GM13976 (cell line): ENCODE measurements around the gene THAP7.
"Not testable (repeated sequence)": the region's sequence is repeated elsewhere in the genome, so short reads cannot be mapped to it uniquely, and the experiment has no call there.

Experiments
- DNase-seq: peaks from one replicate; pipeline ENCODE4 v3.0.0; 2012; ENCODE audit warnings: low spot score
- CTCF ChIP-seq: IDR thresholded peaks from 2 replicates; pipeline ENCODE4 v1.5.1; 2012; ENCODE audit warnings: borderline replicate concordance, mild to moderate bottlenecking; ENCODE audit not compliant: insufficient read depth; ENCODE audit errors: extremely low read depth, missing control alignments, control extremely low read depth
- in situ Hi-C: fragments of 300-500 bp; cut with MboI; formaldehyde crosslinking; loops from one replicate; pipeline ENCODE4 v1.12.0; 2022; ENCODE audit warnings: low sequenced_read_pairs, mixed read lengths, inconsistent platforms; ENCODE audit not compliant: unreplicated experiment

THAP7 gene, protein sequence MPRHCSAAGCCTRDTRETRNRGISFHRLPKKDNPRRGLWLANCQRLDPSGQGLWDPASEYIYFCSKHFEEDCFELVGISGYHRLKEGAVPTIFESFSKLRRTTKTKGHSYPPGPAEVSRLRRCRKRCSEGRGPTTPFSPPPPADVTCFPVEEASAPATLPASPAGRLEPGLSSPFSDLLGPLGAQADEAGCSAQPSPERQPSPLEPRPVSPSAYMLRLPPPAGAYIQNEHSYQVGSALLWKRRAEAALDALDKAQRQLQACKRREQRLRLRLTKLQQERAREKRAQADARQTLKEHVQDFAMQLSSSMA

GRCh38 chr22:21001601-21002325, at the start of gene THAP7:
Gene THAP7 (minus strand): TSS chr22:21002118. CDS start chr22:21001911, 207 bp downstream.
- DNase-seq: peak; percentile 98
- TF ChIP-seq CTCF: no peak
- in situ Hi-C loops: no loop called here

DNA sequence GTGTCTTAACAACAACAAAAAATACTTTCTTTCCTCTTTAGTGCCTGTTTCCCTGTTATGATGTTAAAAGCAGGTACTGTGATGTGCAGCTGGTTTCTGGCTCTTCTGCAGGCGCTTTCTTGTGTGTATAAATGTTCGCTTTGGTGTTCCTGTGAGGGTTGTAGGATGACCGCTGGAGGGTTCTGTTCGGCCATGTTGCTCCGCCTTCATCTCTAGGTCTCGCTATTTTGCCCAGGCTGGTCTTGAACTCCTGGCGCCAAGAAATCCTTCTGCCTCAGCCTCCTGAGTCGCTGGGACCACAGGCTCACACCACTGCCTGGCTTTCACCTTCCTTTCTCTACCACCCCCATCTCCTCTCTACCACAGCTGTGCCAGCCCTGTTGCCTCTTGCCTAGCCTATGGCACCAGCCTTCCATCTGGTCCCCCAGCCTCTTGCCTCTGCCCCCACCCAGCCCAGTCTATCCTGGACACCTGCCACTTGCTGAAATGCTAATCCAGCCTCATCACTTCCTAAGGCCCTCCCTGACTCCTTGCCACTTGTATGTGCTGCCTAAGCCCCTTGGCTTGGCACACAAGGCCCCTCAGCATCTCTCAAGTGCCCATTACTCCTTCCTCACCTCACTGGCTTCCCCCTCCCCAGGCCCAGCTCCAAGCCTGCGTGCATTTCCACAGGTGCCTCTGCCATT, 49.4 kb upstream of the THAP7 start:
- TF ChIP-seq CTCF: no peak
- peak; percentile 18 for DNase-seq
- in situ Hi-C loops: no loop called here

DNA sequence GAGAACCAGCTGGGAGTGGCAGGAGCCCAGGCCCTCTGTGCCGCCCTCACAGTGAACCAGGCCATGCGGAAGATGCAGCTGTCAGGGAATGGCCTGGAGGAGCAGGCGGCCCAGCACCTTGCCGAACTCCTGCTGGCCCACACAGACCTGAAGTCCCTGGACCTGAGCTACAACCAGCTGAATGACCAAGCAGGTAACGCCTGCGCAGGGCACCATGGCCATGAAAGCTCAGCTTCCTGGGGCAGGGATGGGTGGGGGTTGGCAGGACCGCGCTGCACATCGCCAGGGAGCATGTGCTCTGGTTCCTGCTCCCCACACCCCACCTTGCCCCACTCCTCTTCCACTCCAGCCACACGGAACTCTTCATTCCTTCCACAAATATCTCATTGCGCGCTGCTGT, 47.0 kb upstream of the THAP7 start:
- in situ Hi-C loops, DNase-seq: not testable (repeated sequence)

- DNase-seq, in situ Hi-C loops: not testable (repeated sequence)
Measured at GRCh38 chr22:21048448-21048847, 46.5 kb upstream of the THAP7 start.

DNA sequence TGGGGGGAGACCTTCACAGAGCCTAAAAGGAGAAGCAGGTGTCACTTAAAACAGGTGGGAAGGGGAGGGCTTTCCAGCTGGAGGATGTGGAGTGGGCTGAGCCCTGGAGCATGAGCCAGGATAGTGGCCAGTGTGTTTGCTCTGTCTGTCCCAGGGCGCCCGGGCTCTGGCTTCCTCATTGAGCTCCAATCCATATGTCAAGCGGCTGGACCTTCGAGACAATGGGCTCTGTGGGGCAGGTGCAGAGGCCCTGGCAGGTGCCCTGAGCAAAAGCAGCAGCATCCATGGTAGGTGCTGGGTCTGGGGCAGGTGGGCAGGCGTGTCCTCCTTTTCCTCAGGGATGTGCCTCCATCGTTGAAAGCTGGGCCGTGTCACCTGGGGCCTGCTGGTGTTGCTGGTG, 45.8 kb upstream of the THAP7 start:
- no peak for DNase-seq
- in situ Hi-C loops: no loop called here
- no peak for TF ChIP-seq CTCF

DNA sequence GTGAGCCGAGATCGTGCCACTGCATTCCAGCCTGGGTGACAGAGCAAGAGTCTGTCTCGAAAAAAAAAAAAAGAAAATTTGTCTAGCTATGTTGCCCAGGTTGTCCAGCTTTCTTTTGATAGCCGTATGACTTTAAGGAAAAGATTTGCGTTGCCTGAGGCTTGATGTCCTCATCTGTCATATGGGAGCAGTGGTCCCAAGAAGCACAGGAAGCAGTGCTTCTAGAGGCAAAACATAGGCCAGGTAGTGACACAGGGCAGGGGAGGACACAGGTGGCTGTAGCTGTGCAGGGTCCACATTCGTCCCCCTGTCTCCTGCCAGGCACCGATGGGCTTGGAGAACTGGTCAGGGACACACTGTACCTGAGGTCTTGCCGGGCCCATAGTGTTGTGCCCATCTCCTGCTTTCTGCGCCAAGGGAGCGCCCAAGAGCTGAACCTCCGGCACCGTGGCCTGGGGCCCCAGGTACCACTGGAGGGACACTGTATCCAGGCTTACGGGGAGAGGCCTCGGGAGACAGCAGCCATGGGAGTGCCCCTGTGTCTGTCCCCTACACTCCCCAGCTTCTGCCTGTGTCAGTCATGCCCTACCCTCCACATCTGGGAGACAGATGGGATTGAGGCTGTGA, 45.2 kb upstream of the THAP7 start:
- TF ChIP-seq CTCF: no peak
- peak; percentile 24 for DNase-seq
- in situ Hi-C loops: no loop called here

DNA sequence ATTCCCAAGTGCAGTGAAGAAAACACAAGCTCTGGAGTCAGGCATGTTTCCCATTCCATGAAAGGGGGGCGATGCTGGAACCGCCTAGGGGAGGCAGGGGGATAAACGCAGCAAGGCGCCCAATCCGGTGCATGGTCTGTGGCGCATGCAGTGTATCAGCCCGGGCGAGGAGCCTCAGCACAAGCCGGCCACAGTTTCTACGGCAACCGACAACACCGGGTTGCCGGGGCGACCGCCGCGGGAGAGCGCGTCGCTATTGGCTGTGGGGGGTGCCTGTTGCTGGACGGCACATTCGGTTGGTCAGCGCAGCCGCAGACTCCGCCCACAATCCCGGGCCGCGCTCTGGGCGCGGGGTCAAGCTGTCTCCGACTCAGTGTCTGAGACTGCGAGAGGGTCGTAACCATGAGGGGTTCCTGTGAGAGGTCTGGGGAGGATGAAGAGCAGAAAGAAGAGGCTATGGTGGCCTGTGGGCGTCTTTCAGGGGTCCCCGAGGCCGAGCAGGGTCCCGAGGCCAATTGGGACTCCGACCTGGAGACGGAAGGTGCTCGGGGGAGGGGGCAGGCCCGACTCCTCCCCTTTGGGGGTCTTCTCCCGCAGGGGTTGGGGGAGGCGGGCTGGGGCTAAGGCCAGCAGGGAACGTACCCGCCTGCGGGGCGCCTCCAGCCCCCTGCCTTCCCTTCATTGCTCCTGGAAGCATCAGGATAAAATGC, 43.8 kb upstream of the THAP7 start, which contains the start of gene LRRC74B:
Gene LRRC74B (plus strand): TSS at position 362 of the 710 bp plus-strand sequence. CDS start 41 bp downstream, at position 403.
- DNase-seq: peak; percentile 98
- in situ Hi-C loops: no loop called here
- TF ChIP-seq CTCF: no peak
